HepG2 (cell line): ENCODE data around the gene GPR137. TPM values are rescaled to one million over a fixed set of nuclear protein-coding genes. Genes with fewer than 3 reads are reported as not detected.

ENCODE experiments used
- ATAC-seq: fragments of 200-7000 bp; cut with Tn5 transposase; 3 replicates; pipeline ENCODE4 v1.9.1; 2020; ENCODE audit warnings: mild to moderate bottlenecking, moderate library complexity
- BruUV-seq: library from RNA; stranded (reverse); fragments of 400-500 nt; replicated peaks from 2 replicates; lab custom pipeline; 2021; lab: Mats Ljungman, UMichigan
- CTCF ChIA-PET: fragments of 300-600 bp; formaldehyde crosslinking; extraction: SDS; loops from one replicate; lab custom pipeline; 2021; ENCODE audit warnings: low total read pairs, inconsistent platforms, low intra/inter-chr PET ratio; lab: Yijun Ruan, JAX
- POLR2A ChIA-PET: fragments of 350-600 bp; sonication (Branson Sonifier 250); formaldehyde crosslinking; loops from one replicate; lab custom pipeline; 2020; ENCODE audit warnings: antibody characterized with exemption, inconsistent platforms; lab: Yijun Ruan, JAX
- DNase-seq: peaks from one replicate; pipeline ENCODE4 v3.0.0-alpha.2; 2015; ENCODE audit warnings: low spot score
- FAIRE-seq: peaks from 3 replicates; lab custom pipeline; 2011; peaks lifted over from hg19 to GRCh38; lab: Jason Lieb, UNC
- H2AFZ ChIP-seq: one replicate; pipeline ENCODE4 v1.6.1; 2011; ENCODE audit warnings: low read length, inconsistent platforms
- H3K27ac ChIP-seq: fragments of 300-600 bp; 3 replicates; pipeline ENCODE4 v1.8.0; 2011; ENCODE audit warnings: mixed run types, mild to moderate bottlenecking, mixed read lengths, low read length, inconsistent platforms; ENCODE audit not compliant: insufficient read depth; ENCODE audit errors: extremely low read length
- H3K27me3 ChIP-seq, 2 experiments: fragments of 200-600 bp in 1 of 2; 2 replicates in 1 of 2; 3 replicates in 1 of 2; pipeline versions ENCODE4 v1.6.0 to v1.8.0; 2011; ENCODE audit warnings: low read length in 2 of 2, mild to moderate bottlenecking in 2 of 2, moderate library complexity in 2 of 2, inconsistent platforms in 1 of 2; ENCODE audit not compliant: insufficient read depth in 2 of 2, control insufficient read depth in 1 of 2
- H3K36me3 ChIP-seq, 2 experiments: fragments of 200-600 bp in 1 of 2; replicated peaks in 1 of 2; 2 replicates in 1 of 2; 3 replicates in 1 of 2; pipeline versions ENCODE4 v1.5.1 to v1.8.0; 2011; ENCODE audit warnings: low read length in 2 of 2, inconsistent platforms in 1 of 2; ENCODE audit not compliant: insufficient read depth in 2 of 2, control insufficient read depth in 1 of 2
- H3K4me1 ChIP-seq: 2 replicates; pipeline ENCODE4 v1.5.1; 2012; ENCODE audit warnings: low read length, inconsistent platforms; ENCODE audit not compliant: insufficient read depth
- H3K4me2 ChIP-seq: 2 replicates; pipeline ENCODE4 v1.6.0; 2011; ENCODE audit warnings: low read depth, low read length, inconsistent platforms
- H3K4me3 ChIP-seq, 3 experiments: fragments of 200-600 bp in 1 of 3; sonication (generic), shearing (Covaris generic) in 1 of 3; replicated peaks in 1 of 3; 2 replicates each; pipeline ENCODE4 v1.5.1; 2011 to 2016; ENCODE audit warnings: low read length in 3 of 3, inconsistent platforms in 2 of 3, low read depth in 2 of 3, mild to moderate bottlenecking in 2 of 3, control low read depth in 1 of 3, mixed read lengths in 1 of 3; ENCODE audit not compliant: insufficient read depth in 1 of 3
- H3K79me2 ChIP-seq: one replicate; pipeline ENCODE4 v1.6.1; 2011; ENCODE audit warnings: low read length, inconsistent platforms; ENCODE audit not compliant: insufficient read depth
- H3K9ac ChIP-seq: 2 replicates; pipeline ENCODE4 v1.6.0; 2011; ENCODE audit warnings: mild to moderate bottlenecking, low read depth, low read length, inconsistent platforms; ENCODE audit not compliant: insufficient read depth
- H3K9me3 ChIP-seq: 2 replicates; pipeline ENCODE4 v1.5.1; 2012; ENCODE audit warnings: mild to moderate bottlenecking, low read length
- H4K20me1 ChIP-seq: 2 replicates; pipeline ENCODE4 v1.6.0; 2011; ENCODE audit warnings: inconsistent platforms, mild to moderate bottlenecking, low read length, moderate library complexity; ENCODE audit not compliant: insufficient read depth
- BRF2 ChIP-seq: sonication (generic); formaldehyde crosslinking; IDR thresholded peaks from 2 replicates; pipeline ENCODE4 v1.8.1; 2022; ENCODE audit warnings: mild to moderate bottlenecking, missing genetic modification reagents
- CBFB ChIP-seq: sonication (generic); formaldehyde crosslinking; IDR thresholded peaks from 2 replicates; pipeline ENCODE4 v1.4.0; 2020; ENCODE audit warnings: missing genetic modification reagents
- CREB3 ChIP-seq: sonication (generic); formaldehyde crosslinking; IDR thresholded peaks from 2 replicates; pipeline ENCODE4 v1.5.0; 2020; ENCODE audit warnings: missing genetic modification reagents
- DR1 ChIP-seq: sonication (generic); formaldehyde crosslinking; IDR thresholded peaks from 2 replicates; pipeline ENCODE4 v1.8.0; 2021; ENCODE audit warnings: mild to moderate bottlenecking, missing genetic modification reagents, inconsistent platforms
- PHF21A ChIP-seq: sonication (generic); formaldehyde crosslinking; IDR thresholded peaks from 2 replicates; pipeline ENCODE4 v1.5.0; 2020; ENCODE audit warnings: mild to moderate bottlenecking, missing genetic modification reagents
- RAD51 ChIP-seq: fragments of 450-650 bp; IDR thresholded peaks from 2 replicates; pipeline ENCODE4 v1.6.1; 2016; ENCODE audit warnings: borderline replicate concordance
- RFX5 ChIP-seq: IDR thresholded peaks from 2 replicates; pipeline ENCODE4 v1.6.1; 2011; ENCODE audit warnings: low read depth, low read length, improper control_type of control experiment
- THYN1 ChIP-seq: sonication (generic); formaldehyde crosslinking; IDR thresholded peaks from 2 replicates; pipeline ENCODE4 v1.8.1; 2023; ENCODE audit warnings: low read depth, mild to moderate bottlenecking, moderate library complexity, missing genetic modification reagents, borderline replicate concordance
- ZFX ChIP-seq: sonication (generic); formaldehyde crosslinking; IDR thresholded peaks from 2 replicates; pipeline ENCODE4 v1.4.0; 2020; ENCODE audit warnings: mild to moderate bottlenecking, low read depth, missing genetic modification reagents, moderate library complexity
- ZNF20 ChIP-seq: sonication (generic); formaldehyde crosslinking; IDR thresholded peaks from 2 replicates; pipeline ENCODE4 v1.4.0; 2020; ENCODE audit warnings: mild to moderate bottlenecking, moderate library complexity, missing genetic modification reagents
- ZNF496 ChIP-seq: sonication (generic); formaldehyde crosslinking; IDR thresholded peaks from 2 replicates; pipeline ENCODE4 v1.8.1; 2023; ENCODE audit warnings: mild to moderate bottlenecking, moderate library complexity, missing genetic modification reagents; ENCODE audit not compliant: insufficient replicate concordance
- ZNF800 ChIP-seq: sonication (generic); formaldehyde crosslinking; IDR thresholded peaks from 2 replicates; pipeline ENCODE4 v1.4.0; 2020; ENCODE audit warnings: missing genetic modification reagents
- WGBS: methylation state at CpG from one replicate; pipeline ENCODE4 v1.1.6; 2017; ENCODE audit warnings: low lambda C conversion rate; 5-methylcytosine and 5-hydroxymethylcytosine counted together
- in situ Hi-C: cut with HindIII; loops from 2 replicates; pipeline ENCODE4 v1.10.0; 2017; ENCODE audit warnings: low pct_unique_long_range_greater_than_20kb; ENCODE audit not compliant: extremely low pct_ligation_motif_present
- intact Hi-C: fragments of 100-400 bp; cut with micrococcal nuclease; formaldehyde crosslinking; loops from one replicate; pipeline ENCODE4 v1.10.0; 2022; ENCODE audit not compliant: unreplicated experiment
- polyA plus RNA-seq, 8 experiments: library from polyadenylated mRNA; depleted of rRNA in 3 of 8; stranded (reverse) in 7 of 8; unstranded in 1 of 8; fragments of >200 nt; fragmentation: Illumina TruSeq in 4 of 8; extraction: Trizol in 4 of 8; gene quantifications; 2 replicates each; pipeline versions ENCODE4 v1.2.1 to v1.2.3, GENCODE V29; 2011 to 2016; ENCODE audit warnings: low read depth in 4 of 8, missing spikeins in 1 of 8, mixed read lengths in 1 of 8; ENCODE audit not compliant: insufficient read depth in 1 of 8
- total RNA-seq, 5 experiments: library from RNA; depleted of rRNA; stranded (reverse); fragments of >200 nt; fragmentation: Illumina TruSeq; extraction: Trizol; gene quantifications; 2 replicates each; pipeline ENCODE4 v1.2.3, GENCODE V29; 2016; ENCODE audit warnings: low read depth in 1 of 5
- TF ChIP-seq, protein P1 (sequence below): sonication (generic); formaldehyde crosslinking; IDR thresholded peaks from 2 replicates; pipeline ENCODE4 v1.4.0; 2020; ENCODE audit warnings: missing genetic modification reagents

The GPR137 gene
- total and polyA plus RNA-seq, 2 of the 13 experiments (the other 11 are each of a cell fraction or from before 2014, with no cell fraction given) = 8.5 to 13.2 TPM

- TF ChIP-seq ZNF20 (CRISPR knock-in tag) (no peak), RAD51 (no peak), THYN1 (CRISPR knock-in tag) (no peak), RFX5 (no peak; the same call in 1 of the 2 replicates), CREB3 (CRISPR knock-in tag) (no peak), ZNF800 (no peak)
Measured at GRCh38 chr11:64317325-64317960, 31.8 kb downstream of the GPR137 start, which contains the start of gene TRMT112 (continued).

DNA sequence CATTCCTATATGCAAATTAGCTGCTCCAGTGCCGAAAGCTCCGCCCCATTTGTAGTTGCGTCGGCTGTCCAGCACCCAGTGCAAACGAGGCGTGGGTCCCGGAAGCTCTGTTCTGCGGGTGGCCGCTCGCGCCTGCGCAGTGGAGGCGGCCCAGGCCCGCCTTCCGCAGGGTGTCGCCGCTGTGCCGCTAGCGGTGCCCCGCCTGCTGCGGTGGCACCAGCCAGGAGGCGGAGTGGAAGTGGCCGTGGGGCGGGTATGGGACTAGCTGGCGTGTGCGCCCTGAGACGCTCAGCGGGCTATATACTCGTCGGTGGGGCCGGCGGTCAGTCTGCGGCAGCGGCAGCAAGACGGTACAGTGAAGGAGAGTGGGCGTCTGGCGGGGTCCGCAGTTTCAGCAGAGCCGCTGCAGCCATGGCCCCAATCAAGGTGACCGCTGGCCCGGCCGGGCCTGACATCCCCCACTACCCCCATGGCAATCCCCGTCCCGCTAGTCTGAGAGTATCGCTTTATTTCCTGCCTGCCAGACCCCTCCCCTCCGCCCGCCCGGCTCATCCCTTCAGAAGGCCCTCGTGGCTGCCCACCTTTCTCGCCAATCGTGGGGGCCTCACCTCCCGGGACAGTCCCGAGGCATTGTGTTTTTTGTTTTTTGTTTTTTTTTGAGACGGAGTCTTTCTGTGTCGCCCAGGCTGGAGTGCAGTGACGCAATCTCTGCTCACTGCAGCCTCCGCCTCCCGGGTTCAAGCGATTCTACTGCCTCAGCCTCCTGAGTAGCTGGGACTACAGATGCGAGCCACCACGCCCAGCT lies 32.5 kb downstream of the GPR137 start, which contains the start of gene PRDX5:
PRDX5 (plus strand) TSS at position 161 of the 805 bp plus-strand sequence; CDS start at position 256, 95 bp downstream.
- H4K20me1 ChIP-seq = no peaks in the 10 kb centered on the region
- H3K27me3 ChIP-seq = no peaks in the 10 kb centered on the region; a peak in 1 of 5 replicates
- peak within 1 kb of the TSS; percentile 99 for H3K4me2 ChIP-seq
- CTCF ChIA-PET = interaction anchor here (0.7 kb wide), 1 partner anchor 37 kb away, joined by 4 read pairs; no protein-coding TSS in a partner anchor
- peaks cover 1 to 33% of the 10 kb centered on the region in 2 experiments; a peak in 3 of 5 replicates for H3K36me3 ChIP-seq
- H3K27ac ChIP-seq = peak within 1 kb of the TSS; percentile 98
- in situ Hi-C loops = no loop called here
- H3K4me3 ChIP-seq = peak within 1 kb of the TSS; percentile 97 to 99 (median 99)
- H2AFZ ChIP-seq = no peak within 1 kb of the TSS
- DNase-seq (peak; percentile 94), FAIRE-seq (peak; percentile 8), ATAC-seq (peak; percentile 81)
- peaks cover 22% of the 10 kb centered on the region for H3K4me1 ChIP-seq
- no peaks in the 10 kb centered on the region for H3K9me3 ChIP-seq
- peak within 1 kb of the TSS; percentile 94 for H3K9ac ChIP-seq
- intact Hi-C loops = loop anchor here (2.0 kb wide), 1 partner anchor 41 kb away; the partner anchor contains the start of gene RPS6KA4
- peaks cover 15% of the 10 kb centered on the region for H3K79me2 ChIP-seq
- no TSS peak for BruUV-seq
- POLR2A ChIA-PET = interaction anchor here (0.6 to 4.5 kb wide), 27 partner anchors 8 to 460 kb away, joined by 3 to 103 read pairs (median 6); partner anchors contain the start of genes BAD, CATSPERZ, ESRRA and FKBP2
- under 1% methylated on average over 21 of the region's 61 CpGs for WGBS
- TF ChIP-seq ZFX = peak; percentile 56
- no peak for TF ChIP-seq BRF2 (CRISPR knock-in tag)
- 0 out of 2 replicates have a peak, but pooled peaks have one; percentile 12 for TF ChIP-seq DR1
- peak; percentile 87 for TF ChIP-seq PHF21A (CRISPR knock-in tag)
- TF ChIP-seq ZNF496 (CRISPR knock-in tag) = no peak
- TF ChIP-seq, protein P1, sequence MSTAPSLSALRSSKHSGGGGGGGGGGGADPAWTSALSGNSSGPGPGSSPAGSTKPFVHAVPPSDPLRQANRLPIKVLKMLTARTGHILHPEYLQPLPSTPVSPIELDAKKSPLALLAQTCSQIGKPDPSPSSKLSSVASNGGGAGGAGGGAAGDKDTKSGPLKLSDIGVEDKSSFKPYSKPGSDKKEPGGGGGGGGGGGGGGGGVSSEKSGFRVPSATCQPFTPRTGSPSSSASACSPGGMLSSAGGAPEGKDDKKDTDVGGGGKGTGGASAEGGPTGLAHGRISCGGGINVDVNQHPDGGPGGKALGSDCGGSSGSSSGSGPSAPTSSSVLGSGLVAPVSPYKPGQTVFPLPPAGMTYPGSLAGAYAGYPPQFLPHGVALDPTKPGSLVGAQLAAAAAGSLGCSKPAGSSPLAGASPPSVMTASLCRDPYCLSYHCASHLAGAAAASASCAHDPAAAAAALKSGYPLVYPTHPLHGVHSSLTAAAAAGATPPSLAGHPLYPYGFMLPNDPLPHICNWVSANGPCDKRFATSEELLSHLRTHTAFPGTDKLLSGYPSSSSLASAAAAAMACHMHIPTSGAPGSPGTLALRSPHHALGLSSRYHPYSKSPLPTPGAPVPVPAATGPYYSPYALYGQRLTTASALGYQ (CRISPR knock-in tag) = 0 out of 2 replicates have a peak, but pooled peaks have one; percentile 43
- no peak for TF ChIP-seq CBFB (CRISPR knock-in tag)
